Lung (tissue), 12 donors: Measurements from ENCODE around the gene PCSK6. TPM values are rescaled to one million over a fixed set of nuclear protein-coding genes. Genes with fewer than 3 reads are reported as not detected.
A peak's percentile ranks its signal among the peaks of the same experiment; 100 is the strongest.

Source experiments
- ATAC-seq: fragments of 200-7000 bp; cut with Tn5 transposase; one replicate; pipeline ENCODE4 v1.9.1; 2020; ENCODE audit warnings: moderate number of reproducible peaks; ENCODE audit not compliant: insufficient read depth, low FRiP score
- DNase-seq, 3 donors: peaks; one replicate each; pipeline ENCODE4 v3.0.0-alpha.2; 2013 to 2017
- H3K27ac ChIP-seq, 2 donors: one replicate each; pipeline ENCODE4 v1.5.1; 2013; ENCODE audit warnings: mild to moderate bottlenecking in 2 of 2, moderate library complexity in 2 of 2, control low read depth in 1 of 2, inconsistent platforms in 1 of 2, low read depth in 1 of 2, low read length in 1 of 2
- H3K27me3 ChIP-seq, 3 donors: one replicate each; pipeline ENCODE4 v1.5.1; 2013; ENCODE audit warnings: low read length in 2 of 3; ENCODE audit not compliant: control insufficient read depth in 3 of 3, insufficient read depth in 3 of 3
- H3K36me3 ChIP-seq, 4 donors: one replicate each; pipeline ENCODE4 v1.5.1; 2013; ENCODE audit warnings: low read length in 4 of 4, mild to moderate bottlenecking in 1 of 4, moderate library complexity in 1 of 4; ENCODE audit not compliant: control insufficient read depth in 4 of 4, insufficient read depth in 4 of 4
- H3K4me1 ChIP-seq, 5 donors: one replicate each; pipeline ENCODE4 v1.5.1; 2013; ENCODE audit warnings: low read length in 5 of 5, mild to moderate bottlenecking in 2 of 5, moderate library complexity in 1 of 5; ENCODE audit not compliant: control insufficient read depth in 5 of 5, insufficient read depth in 5 of 5
- H3K4me3 ChIP-seq: one replicate; pipeline ENCODE4 v1.5.1; 2013; ENCODE audit warnings: mild to moderate bottlenecking, control low read depth, moderate library complexity
- H3K9ac ChIP-seq, 2 donors: one replicate each; pipeline ENCODE4 v1.5.1; 2013; ENCODE audit warnings: low read length in 2 of 2, control low read depth in 1 of 2; ENCODE audit not compliant: insufficient read depth in 1 of 2
- H3K9me3 ChIP-seq, 4 donors: one replicate each; pipeline ENCODE4 v1.5.1; 2013; ENCODE audit warnings: low read length in 3 of 4, mild to moderate bottlenecking in 1 of 4, moderate library complexity in 1 of 4; ENCODE audit not compliant: control insufficient read depth in 4 of 4, insufficient read depth in 3 of 4
- CTCF ChIP-seq: IDR thresholded peaks from 2 replicates; pipeline ENCODE4 v1.5.1; 2012; ENCODE audit warnings: mild to moderate bottlenecking; ENCODE audit errors: control extremely low read depth, extremely low read depth
- WGBS, 2 donors: extraction: QIAGEN DNeasy Blood & Tissue Kit; methylation state at CpG; one replicate each; pipeline ENCODE4 v1.1.7; 2013; 5-methylcytosine and 5-hydroxymethylcytosine counted together
- polyA plus RNA-seq, 2 donors: library from polyadenylated mRNA; stranded (reverse); fragments of 200-250 nt; gene quantifications; one replicate each; pipeline ENCODE4 v1.2.1, GENCODE V29; 2013
- total RNA-seq, 2 donors: library from RNA; depleted of rRNA in 1 of 2; stranded (reverse); fragments of >200 nt in 1 of 2; gene quantifications; one replicate each; pipeline ENCODE4 v1.2.1, GENCODE V29; 2014 to 2021
- donor health status: control.
- donor health status: control.
- donor health status: Bipolar disorder and iron deficiency.
- donor health status: healthy.
- donor health status: DM: yes; HTN: yes; CAD: no.

PCSK6 gene
- total and polyA plus RNA-seq, 4 donors, result 4.6 to 41.0 (median 8.4) TPM

GRCh38 chr15:101269479-101270223 is 219.9 kb downstream of the PCSK6 start:
- Histone ChIP-seq H3K4me3 (no peak overlapping the region), H3K27me3 (no peaks in the 10 kb centered on the region), H3K27ac (no peak overlapping the region), H3K36me3 (peaks cover 35 to 44% (median 38%) of the 10 kb centered on the region in 4 donors), H3K9me3 (no peaks in the 10 kb centered on the region), H3K9ac (no peak overlapping the region), H3K4me1 (peaks cover 0 to 8% (median 6%) of the 10 kb centered on the region in 5 donors)
- no peak for DNase-seq
- no peak for TF ChIP-seq CTCF
- ATAC-seq, result no peak
- 90 to 92% methylated on average over 16 of the region's 16 CpGs for WGBS, 2 donors

- H3K36me3 ChIP-seq, result peaks cover 19 to 25% (median 20%) of the 10 kb centered on the region in 4 donors
- H3K4me1 ChIP-seq, result peaks cover 0 to 8% (median 6%) of the 10 kb centered on the region in 5 donors
- H3K4me3 ChIP-seq, result no peak overlapping the region
- peak overlapping the region in 1 of 2 donors; percentile 23 for H3K9ac ChIP-seq
- TF ChIP-seq CTCF, result no peak
- no peaks in the 10 kb centered on the region for H3K9me3 ChIP-seq
- WGBS, 2 donors, result 67 to 73% methylated on average over 18 of the region's 18 CpGs
- DNase-seq, result no peak
- no peak for ATAC-seq
- peak overlapping the region in 1 of 2 donors; percentile 65 for H3K27ac ChIP-seq
- H3K27me3 ChIP-seq, result no peaks in the 10 kb centered on the region
Observed at GRCh38 chr15:101267320-101268104, 222.0 kb downstream of the PCSK6 start.

- TF ChIP-seq CTCF, result no peak
- WGBS, 2 donors, result 73 to 82% methylated on average over 9 of the region's 9 CpGs
- no peak overlapping the region for H3K9ac ChIP-seq
- H3K4me1 ChIP-seq, result peaks cover 0 to 8% (median 6%) of the 10 kb centered on the region in 5 donors
- no peak overlapping the region for H3K4me3 ChIP-seq
- H3K36me3 ChIP-seq, result peaks cover 12 to 21% (median 15%) of the 10 kb centered on the region in 4 donors
- no peaks in the 10 kb centered on the region for H3K27me3 ChIP-seq
- peak overlapping the region in 1 of 2 donors; percentile 33 for H3K27ac ChIP-seq
- DNase-seq, result no peak
- no peak for ATAC-seq
- H3K9me3 ChIP-seq, result no peaks in the 10 kb centered on the region
Observed at GRCh38 chr15:101266787-101267186, 222.7 kb downstream of the PCSK6 start.
